ENCODE results near the gene MAPRE3. TPM values are rescaled to one million over a fixed set of nuclear protein-coding genes. Genes with fewer than 3 reads are reported as not detected.
"Not testable (repeated sequence)": the region's sequence is repeated elsewhere in the genome, so short reads cannot be mapped to it uniquely, and the experiment has no call there.

Gene MAPRE3
- 4.1 TPM for total RNA-seq (ENCODE audit: insufficient read depth, low replicate concordance)

DNA sequence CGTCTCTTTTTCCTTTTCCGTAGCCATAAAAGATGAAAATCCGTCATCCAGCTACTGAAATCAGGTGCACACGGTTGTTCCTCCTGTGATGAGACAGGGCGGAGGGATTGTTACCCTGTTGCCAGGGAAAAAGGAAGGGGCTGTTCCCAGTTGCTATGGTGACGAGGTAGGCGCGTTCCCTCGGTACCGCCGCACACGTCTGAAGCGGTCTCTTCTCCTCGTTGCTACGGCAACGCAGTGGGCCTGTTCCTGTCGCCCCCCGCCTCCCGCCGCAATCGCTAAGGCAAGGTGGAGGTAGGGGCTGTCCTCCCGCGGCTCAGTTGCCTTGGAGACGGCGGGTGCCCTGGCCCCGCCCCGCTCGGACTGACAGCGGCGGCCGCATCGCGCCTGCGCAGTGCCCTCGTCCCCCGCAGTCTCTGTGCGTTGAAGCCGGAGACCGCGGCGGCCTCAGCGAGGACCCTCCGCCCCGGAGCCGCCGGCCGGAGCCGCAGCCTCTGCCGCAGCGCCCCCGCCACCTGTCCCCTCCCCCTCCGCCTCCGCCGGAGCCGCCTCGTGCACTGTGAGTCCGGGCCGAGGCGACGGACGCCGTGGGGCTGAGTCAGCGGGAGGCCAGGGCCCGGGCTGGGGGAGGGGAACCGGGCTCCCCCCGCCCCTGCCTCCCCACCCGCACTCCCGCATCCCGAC, at the start of gene MAPRE3:
TSS of gene MAPRE3 (plus strand) at position 394 of the 684 bp plus-strand sequence. CDS start 51,582 bp downstream, outside the sequence.
- DNase-seq (ENCODE audit: low spot score) = peak; percentile 83

- DNase-seq (ENCODE audit: low spot score) = no peak
These were observed 49.1 kb upstream of the MAPRE3 start for GRCh38 chr2:26921323-26921722.

DNA sequence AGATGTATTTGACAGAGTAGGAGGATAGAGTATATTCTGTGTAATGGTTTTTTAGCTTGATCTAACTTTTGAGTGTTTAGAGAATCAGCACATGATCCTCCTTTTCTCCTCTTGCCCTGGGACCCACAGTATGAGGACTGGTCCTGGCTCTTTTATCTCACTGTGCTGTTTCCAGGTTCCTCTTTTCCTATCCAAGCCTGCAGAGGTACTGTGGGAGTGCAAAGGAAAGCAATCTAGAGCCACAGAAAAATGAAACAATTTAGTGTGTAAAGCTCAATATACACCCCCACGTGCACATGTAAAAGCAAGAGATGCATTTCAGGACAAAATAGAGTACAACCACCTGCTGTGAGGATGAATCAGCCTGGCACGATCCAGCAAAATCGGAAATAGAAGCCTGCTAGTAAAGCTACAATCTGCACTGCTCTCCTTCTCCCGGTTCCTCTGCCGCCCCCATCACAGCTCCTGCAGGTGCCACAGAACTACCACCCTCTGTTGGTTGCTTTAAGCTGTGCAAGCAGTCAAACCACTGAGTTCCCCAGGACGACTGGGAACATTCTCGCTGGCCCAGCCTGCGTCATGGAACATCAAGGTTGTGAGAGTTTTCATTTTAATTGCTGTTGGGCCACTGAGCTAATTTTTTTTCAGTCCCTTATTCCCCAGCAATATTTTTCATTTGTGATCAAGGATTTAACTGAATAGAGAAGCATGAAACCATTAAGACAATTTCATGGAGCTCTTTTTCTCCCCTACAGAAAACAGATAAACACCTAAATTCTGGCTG, 47.8 kb upstream of the MAPRE3 start:
- peak; percentile 28 for DNase-seq (ENCODE audit: low spot score)

DNA sequence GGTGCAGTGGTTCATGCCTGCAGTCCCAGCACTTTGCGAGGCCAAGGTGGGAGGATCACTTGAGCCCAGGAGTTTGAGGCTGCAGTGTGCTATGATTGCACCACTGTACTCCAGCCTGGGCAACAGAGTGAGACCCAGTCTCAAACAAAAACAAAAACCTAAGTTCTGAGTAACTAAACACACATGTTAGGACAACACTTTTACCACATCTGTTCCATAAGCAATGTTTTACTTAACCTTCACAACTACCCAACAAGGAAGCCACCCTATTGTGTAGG, 47.3 kb upstream of the MAPRE3 start:
- DNase-seq (ENCODE audit: low spot score) = not testable (repeated sequence)

GRCh38 chr2:26924731-26925099, 45.7 kb upstream of the MAPRE3 start:
- DNase-seq (ENCODE audit: low spot score) = no peak

- DNase-seq (ENCODE audit: low spot score) = peak; percentile 37
These were observed 45.2 kb upstream of the MAPRE3 start for GRCh38 chr2:26925100-26925791.

- DNase-seq (ENCODE audit: low spot score) = no peak
These were observed 43.2 kb upstream of the MAPRE3 start for GRCh38 chr2:26927221-26927620.

DNA sequence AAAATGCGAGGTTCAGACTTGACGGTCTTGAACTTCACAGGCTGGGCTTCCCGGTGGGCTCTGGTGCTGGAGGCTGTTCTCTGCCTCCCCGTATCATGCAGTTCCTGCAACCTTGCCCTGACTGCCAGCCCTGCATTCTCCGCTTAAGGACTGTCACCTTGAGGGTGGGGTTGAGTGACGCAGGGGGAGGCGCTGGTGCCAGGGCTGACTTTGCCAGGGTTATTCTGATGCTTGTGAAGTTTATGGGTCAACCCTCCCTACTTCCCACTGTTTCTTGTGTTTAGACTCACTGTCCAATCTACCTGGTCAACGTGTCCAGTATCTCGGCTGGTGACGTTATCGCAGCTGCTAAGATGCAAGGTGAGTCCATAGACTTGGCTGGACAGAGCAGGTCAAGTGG, 37.5 kb upstream of the MAPRE3 start:
- DNase-seq (ENCODE audit: low spot score) = no peak

DNA sequence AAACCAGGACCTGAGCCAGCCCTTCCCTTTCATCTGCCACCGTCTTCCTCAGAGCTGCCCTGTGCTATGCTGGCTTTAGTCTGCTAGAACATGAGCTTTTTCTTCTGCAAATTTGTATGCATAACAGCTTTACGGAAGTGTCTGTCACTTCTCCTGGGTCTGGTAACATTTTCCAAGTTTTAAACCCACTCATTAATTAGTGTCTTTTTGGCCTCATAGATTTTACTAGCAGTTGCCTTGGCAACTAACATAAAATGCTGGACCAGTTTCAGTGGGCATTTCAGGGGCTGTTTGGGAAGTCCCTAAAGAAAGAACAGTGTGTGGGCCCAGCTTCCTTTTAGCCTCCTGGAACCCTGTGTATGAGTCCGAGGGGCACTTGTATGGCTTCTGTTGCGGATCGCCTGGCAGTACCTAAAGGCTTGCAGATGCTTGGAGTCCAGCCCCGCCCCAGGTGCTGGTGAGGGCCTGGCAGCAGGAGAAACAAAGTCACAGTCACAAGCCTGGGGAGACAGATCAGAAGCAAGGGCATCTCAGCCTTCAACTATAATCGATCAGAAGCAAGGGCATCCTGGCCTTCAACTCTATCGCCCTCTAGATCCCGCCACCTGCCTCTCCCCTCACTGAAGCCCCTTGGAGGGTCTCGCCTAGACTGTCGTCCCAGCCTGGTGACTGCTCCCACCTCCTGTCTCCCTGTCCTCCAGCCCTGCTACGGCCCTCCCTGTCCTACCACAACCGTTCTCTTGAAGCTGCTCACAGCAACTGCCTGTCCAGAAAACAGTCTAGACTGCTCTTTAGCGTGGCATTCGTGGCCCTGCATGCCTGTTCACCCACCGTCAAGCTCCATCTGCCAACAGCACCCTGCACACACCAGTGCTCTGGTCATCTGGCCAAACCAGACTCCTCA, 36.8 kb upstream of the MAPRE3 start:
- no peak for DNase-seq (ENCODE audit: low spot score)

GRCh38 chr2:26934335-26934724, 36.1 kb upstream of the MAPRE3 start:
- no peak for DNase-seq (ENCODE audit: low spot score)

- no peak for DNase-seq (ENCODE audit: low spot score)
These were observed 35.5 kb upstream of the MAPRE3 start for GRCh38 chr2:26934985-26935384.

DNA sequence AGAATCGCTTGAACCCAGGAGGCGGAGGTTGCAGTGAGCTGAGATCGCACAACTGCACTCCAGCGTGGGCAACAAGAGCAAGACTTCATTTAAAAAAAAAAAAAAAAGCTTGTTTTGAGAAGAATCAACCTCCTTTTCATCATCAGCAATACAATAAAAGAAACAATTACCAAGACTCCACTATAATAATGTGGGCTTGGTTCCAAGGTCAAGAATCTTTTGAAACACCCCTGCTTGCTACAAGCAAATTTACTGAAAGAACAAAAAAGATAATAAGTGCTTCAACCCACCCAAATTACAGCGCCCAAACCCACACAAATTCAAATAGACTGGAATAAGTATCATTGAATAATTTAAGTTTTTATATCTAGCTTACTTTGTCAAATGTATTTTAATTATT, 33.6 kb upstream of the MAPRE3 start:
- no peak for DNase-seq (ENCODE audit: low spot score)

- no peak for DNase-seq (ENCODE audit: low spot score)
These were observed 31.9 kb upstream of the MAPRE3 start for GRCh38 chr2:26938399-26939118.

DNA sequence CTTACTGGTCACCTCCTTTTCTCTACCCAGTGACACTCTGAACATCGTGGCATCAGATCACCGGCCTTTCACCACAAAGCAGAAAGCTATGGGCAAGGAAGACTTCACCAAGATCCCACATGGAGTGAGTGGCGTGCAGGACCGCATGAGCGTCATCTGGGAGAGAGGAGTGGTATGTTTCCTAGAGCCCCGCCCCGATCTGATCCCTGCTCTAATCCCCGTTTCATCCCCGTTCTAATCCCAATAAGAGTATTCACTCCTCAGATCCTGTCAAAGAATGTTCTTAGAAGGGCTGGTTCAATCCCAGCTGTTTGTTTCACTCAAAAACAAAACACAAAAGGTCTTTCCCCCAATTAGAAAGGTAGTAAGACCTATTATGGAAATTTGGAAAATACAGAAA, 30.4 kb upstream of the MAPRE3 start:
- DNase-seq (ENCODE audit: low spot score) = no peak

- DNase-seq (ENCODE audit: low spot score) = no peak
These were observed 29.0 kb upstream of the MAPRE3 start for GRCh38 chr2:26941486-26941885.

DNA sequence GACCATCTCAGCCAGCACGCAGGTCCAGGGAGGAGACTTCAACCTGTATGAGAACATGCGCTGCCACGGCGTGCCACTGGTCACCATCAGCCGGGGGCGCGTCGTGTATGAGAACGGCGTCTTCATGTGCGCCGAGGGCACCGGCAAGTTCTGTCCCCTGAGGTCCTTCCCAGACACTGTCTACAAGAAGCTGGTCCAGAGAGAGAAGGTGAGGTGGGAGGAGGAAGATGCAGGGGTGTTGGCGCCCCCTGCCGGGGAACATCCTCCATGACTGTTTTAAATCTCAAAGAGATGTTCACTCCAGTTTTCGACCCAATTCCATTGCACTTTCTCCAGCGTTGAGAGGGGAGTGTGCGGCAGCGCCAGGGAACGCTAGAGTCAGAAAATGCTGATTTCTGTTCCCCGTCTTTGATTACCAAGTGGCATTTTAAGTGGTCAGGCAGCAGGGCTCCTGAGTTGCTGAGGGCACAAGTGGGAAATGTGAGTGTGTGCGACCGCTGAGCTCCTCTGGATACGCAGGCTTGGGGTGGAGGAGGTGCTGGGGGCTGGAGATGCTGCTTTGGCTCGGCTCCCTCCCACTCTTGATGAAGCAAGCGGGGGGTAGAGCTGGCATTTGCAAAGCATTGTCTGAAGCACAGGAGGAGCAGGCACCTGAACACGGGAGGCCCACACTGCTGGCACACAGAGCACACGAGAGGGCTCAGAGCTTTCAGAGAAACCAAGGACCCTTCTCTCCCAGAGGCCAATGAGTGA, 27.7 kb upstream of the MAPRE3 start:
- DNase-seq (ENCODE audit: low spot score) = peak; percentile 59

DNA sequence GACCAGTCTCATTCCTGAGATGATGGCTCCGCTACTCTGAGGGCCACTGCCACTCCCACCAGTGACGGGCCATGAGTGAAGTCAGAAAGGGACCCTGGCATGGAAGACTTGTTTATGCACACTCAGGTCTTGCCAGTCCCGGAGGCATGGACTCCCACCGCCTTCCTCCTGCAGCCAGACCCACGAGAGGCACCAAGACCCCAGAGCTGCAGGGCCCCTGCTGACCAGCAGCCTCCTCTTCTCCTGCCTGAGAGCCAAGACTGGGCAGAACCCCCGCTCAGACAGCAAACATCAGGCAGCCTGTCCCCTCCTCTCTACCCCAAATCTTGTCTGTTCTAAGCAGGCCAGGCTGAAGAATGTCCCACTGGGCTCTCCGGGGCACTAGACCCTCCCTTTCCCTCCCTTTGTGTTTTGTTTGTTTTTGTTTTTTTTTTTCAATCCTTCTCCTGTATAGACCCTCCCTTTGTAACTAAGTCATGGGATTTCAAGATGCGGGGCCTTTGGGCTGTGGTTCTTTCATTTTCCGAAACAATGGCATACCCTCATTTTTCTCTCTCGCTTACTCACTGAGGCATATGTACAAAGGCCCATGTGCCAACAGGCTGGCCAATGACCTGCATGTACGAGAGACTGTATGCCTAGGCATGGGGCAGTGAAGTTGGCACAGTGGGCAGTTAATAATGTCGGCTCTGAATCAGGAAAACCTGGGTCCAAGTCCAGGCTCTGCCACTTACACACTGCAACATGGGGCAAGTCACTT, 24.3 kb upstream of the MAPRE3 start:
- no peak for DNase-seq (ENCODE audit: low spot score)

DNA sequence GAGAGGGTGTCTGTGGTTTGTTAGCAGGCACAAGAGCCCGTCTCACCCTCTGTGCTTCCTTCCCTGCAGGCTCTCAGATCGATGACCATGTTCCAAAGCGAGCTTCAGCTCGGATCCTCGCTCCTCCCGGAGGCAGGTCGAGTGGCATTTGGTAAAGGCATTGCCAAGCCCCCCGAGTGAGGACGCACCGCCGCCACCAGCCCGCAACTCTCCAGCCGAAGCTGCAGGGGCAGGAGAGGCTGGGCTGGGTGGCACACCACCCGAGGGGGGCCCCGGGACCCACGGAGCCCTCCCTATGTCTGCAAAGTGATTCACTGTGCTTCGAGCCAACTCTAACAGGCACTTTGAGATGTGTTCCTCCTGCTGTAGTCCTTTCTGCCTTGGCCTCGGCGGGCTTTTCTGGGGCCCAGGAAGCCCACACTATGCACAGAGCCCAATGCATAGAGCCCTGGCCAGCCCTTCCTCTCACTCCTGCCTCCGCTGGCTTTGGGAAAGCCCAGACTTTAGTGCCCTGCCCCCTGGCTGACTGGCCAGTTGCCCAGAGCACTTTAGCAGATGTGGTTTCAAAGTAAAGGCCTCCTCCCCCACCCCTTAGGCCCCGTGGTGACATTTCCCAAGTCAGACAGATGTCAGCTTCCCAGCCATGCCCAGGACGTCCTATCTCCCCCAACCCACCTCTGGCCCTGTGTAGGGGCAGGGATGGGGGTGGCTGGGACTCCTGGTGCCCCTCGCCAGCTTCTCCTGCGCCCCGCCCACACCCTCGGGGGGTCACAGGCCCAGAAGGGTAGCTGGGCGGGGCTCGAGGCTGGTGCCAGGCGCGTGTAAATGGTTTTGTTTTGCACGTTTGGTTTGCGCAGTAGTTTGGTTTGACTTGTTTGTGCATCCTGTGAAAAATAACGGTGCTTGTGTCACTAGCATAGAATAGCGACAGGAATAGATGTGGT, 23.3 kb upstream of the MAPRE3 start:
- peak; percentile 57 for DNase-seq (ENCODE audit: low spot score)
